GM18873 (cell line): ENCODE data around the gene PMF1.
"Not testable (repeated sequence)": the region's sequence is repeated elsewhere in the genome, so short reads cannot be mapped to it uniquely, and the experiment has no call there.

Experiments
- ATAC-seq: cut with Tn5 transposase; IDR thresholded peaks from one replicate; pipeline ENCODE4 v1.9.1; 2021; ENCODE audit warnings: mild to moderate bottlenecking, moderate library complexity, moderate number of reproducible peaks; ENCODE audit not compliant: unreplicated experiment, low FRiP score

PMF1 gene

GRCh38 chr1:156212833-156213643 lies at the start of gene PMF1:
Gene PMF1, plus strand, starts transcription at chr1:156213007. Its CDS starts 9 bp downstream, at chr1:156213016.
- peak; percentile 80 for ATAC-seq

GRCh38 chr1:156163712-156164111 lies 49.1 kb upstream of the PMF1 start:
- no peak for ATAC-seq

- no peak for ATAC-seq
These were observed 48.5 kb upstream of the PMF1 start for GRCh38 chr1:156164125-156164831.

- no peak for ATAC-seq
These were observed 47.7 kb upstream of the PMF1 start for GRCh38 chr1:156165083-156165482.

- ATAC-seq: no peak
These were observed 45.3 kb upstream of the PMF1 start for GRCh38 chr1:156167536-156167935.

GRCh38 chr1:156172696-156173470 lies 39.9 kb upstream of the PMF1 start:
- ATAC-seq: no peak

- no peak for ATAC-seq
These were observed 36.1 kb upstream of the PMF1 start for GRCh38 chr1:156176610-156177210.

- ATAC-seq: no peak
These were observed 34.7 kb upstream of the PMF1 start for GRCh38 chr1:156177919-156178654.

GRCh38 chr1:156180471-156180870 lies 32.3 kb upstream of the PMF1 start:
- no peak for ATAC-seq

- ATAC-seq: not testable (repeated sequence)
These were observed 31.3 kb upstream of the PMF1 start for GRCh38 chr1:156181391-156181924.

GRCh38 chr1:156182010-156182779 lies 30.6 kb upstream of the PMF1 start:
- not testable (repeated sequence) for ATAC-seq

- ATAC-seq: not testable (repeated sequence)
These were observed 26.2 kb upstream of the PMF1 start for GRCh38 chr1:156186347-156187177.

- ATAC-seq: not testable (repeated sequence)
These were observed 22.5 kb upstream of the PMF1 start for GRCh38 chr1:156190265-156190664.

GRCh38 chr1:156191292-156191964 lies 21.4 kb upstream of the PMF1 start:
- ATAC-seq: no peak

GRCh38 chr1:156193208-156193487 lies 19.7 kb upstream of the PMF1 start:
- ATAC-seq: no peak

- ATAC-seq: peak; percentile 89
These were observed 19.1 kb upstream of the PMF1 start, which contains the start of gene SLC25A44 for GRCh38 chr1:156193488-156194299. Gene SLC25A44, plus strand, starts transcription at chr1:156194104. Its CDS starts 5,744 bp downstream, at chr1:156199848.

GRCh38 chr1:156194300-156194652 lies 18.5 kb upstream of the PMF1 start:
- ATAC-seq: no peak
